H1 (cell line): ENCODE measurements around the gene ATP6V1F. TPM values are rescaled to one million over a fixed set of nuclear protein-coding genes. Genes with fewer than 3 reads are reported as not detected.

ENCODE experiments used
- CBX8 ChIP-seq: fragments of 300-800, 300-1000 bp; sonication (generic); IDR thresholded peaks from 2 replicates; pipeline ENCODE4 v1.7.1; 2016; ENCODE audit warnings: low read depth, low read length, borderline replicate concordance
- CHD7 ChIP-seq: fragments of 300-600 bp; sonication (generic); IDR thresholded peaks from 2 replicates; pipeline ENCODE4 v1.7.1; 2012; ENCODE audit warnings: low read length, moderate library complexity, mild to moderate bottlenecking, inconsistent platforms; ENCODE audit not compliant: insufficient replicate concordance
- CTBP2 ChIP-seq: IDR thresholded peaks from 2 replicates; pipeline ENCODE4 v1.7.0; 2011; ENCODE audit warnings: borderline replicate concordance, mild to moderate bottlenecking, moderate library complexity, mixed read lengths, low read length; ENCODE audit not compliant: insufficient read depth, insufficient read length
- HDAC6 ChIP-seq: IDR thresholded peaks from one replicate; pipeline ENCODE4 v1.7.1; 2012; ENCODE audit warnings: low read depth, mild to moderate bottlenecking, inconsistent platforms, low read length, moderate library complexity
- POU5F1 ChIP-seq: IDR thresholded peaks from 2 replicates; pipeline ENCODE4 v1.6.1; 2011; ENCODE audit warnings: low read depth, mild to moderate bottlenecking, low read length, moderate library complexity
- RAD21 ChIP-seq, 2 experiments: IDR thresholded peaks in 1 of 2; conservative IDR thresholded peaks in 1 of 2; 2 replicates each; pipeline ENCODE4 v1.6.1; 2011; ENCODE audit warnings: low read depth in 2 of 2, low read length in 2 of 2, improper control_type of control experiment in 1 of 2, inconsistent platforms in 1 of 2, mild to moderate bottlenecking in 1 of 2, moderate library complexity in 1 of 2
- SP1 ChIP-seq: IDR thresholded peaks from 2 replicates; pipeline ENCODE4 v1.6.1; 2011; ENCODE audit warnings: low read depth, low read length
- SP4 ChIP-seq: IDR thresholded peaks from 2 replicates; pipeline ENCODE4 v1.6.1; 2012; ENCODE audit warnings: low read length, inconsistent platforms
- TBP ChIP-seq: IDR thresholded peaks from 2 replicates; pipeline ENCODE4 v1.6.1; 2011; ENCODE audit warnings: low read depth, low read length, improper control_type of control experiment
- polyA plus RNA-seq, 7 experiments: library from polyadenylated mRNA; depleted of rRNA in 3 of 7; stranded (reverse) in 5 of 7; unstranded in 2 of 7; fragments of >200 nt in 5 of 7; fragments of 200-250 nt in 2 of 7; gene quantifications; 1 replicate in 5 of 7; 2 replicates in 1 of 7; 4 replicates in 1 of 7; pipeline versions ENCODE4 v1.2.1 to v1.2.3, GENCODE V29; 2011 to 2013; ENCODE audit warnings: missing spikeins in 2 of 7, mixed read lengths in 2 of 7
- total RNA-seq: library from RNA; stranded (reverse); fragmentation: NEBNext Ultra II Directional; extraction: Animal tissue kit (Norgen Biotek cat#: 25700); gene quantifications from 2 replicates; pipeline ENCODE4 v1.2.1, GENCODE V29; 2021

The ATP6V1F gene
- total and polyA plus RNA-seq, 2 of the 8 experiments (the other 6 are each of a cell fraction or from before 2014, with no cell fraction given) = 104 to 318 TPM

GRCh38 chr7:128859232-128860157 lies 3.2 kb upstream of the ATP6V1F start (continued):
- no peak for TF ChIP-seq CTBP2
- no peak for TF ChIP-seq HDAC6
- no peak for TF ChIP-seq POU5F1
- TF ChIP-seq SP4 = no peak
- no peak for TF ChIP-seq RAD21 (IDR thresholded peaks at IDR 0.05 in 1 of 2, conservative IDR thresholded peaks at IDR 0.05 in 1 of 2; ENCODE audit: low read depth in 2 of 2, low read length in 2 of 2)
- TF ChIP-seq CHD7 = no peak
- TF ChIP-seq CBX8 = no peak
- TF ChIP-seq SP1 = no peak
- no peak for TF ChIP-seq TBP
